ENCODE data around the gene TOM1L2.

- TF ChIP-seq CTCF (IDR thresholded peaks at IDR 0.05 in 2 of 3, conservative IDR thresholded peaks at IDR 0.05 in 1 of 3; ENCODE audit: borderline replicate concordance in 1 of 3, insufficient read depth in 1 of 3, low read depth in 2 of 3, low read length in 2 of 3), result no peak
- no peak for TF ChIP-seq EZH2 (IDR thresholded peaks at IDR 0.05)
- TF ChIP-seq POLR2A (IDR thresholded peaks at IDR 0.05; ENCODE audit: borderline replicate concordance, extremely low read depth, insufficient read depth, insufficient read length), result no peak
- TF ChIP-seq REST (IDR thresholded peaks at IDR 0.05; ENCODE audit: low read depth), result no peak
- TF ChIP-seq POLR2AphosphoS5 (IDR thresholded peaks at IDR 0.05; ENCODE audit: low read depth, low read length), result no peak
- TF ChIP-seq RAD21 (IDR thresholded peaks at IDR 0.05; ENCODE audit: low read depth), result no peak
- no peak for TF ChIP-seq EZH2phosphoT487 (IDR thresholded peaks at IDR 0.05; ENCODE audit: borderline replicate concordance)
- TF ChIP-seq SP1 (IDR thresholded peaks at IDR 0.05; ENCODE audit: low read depth), result no peak
- TF ChIP-seq ELF1 (IDR thresholded peaks at IDR 0.05; ENCODE audit: borderline replicate concordance, low read depth), result no peak
- no peak for TF ChIP-seq SIN3A (IDR thresholded peaks at IDR 0.05; ENCODE audit: low read depth)
These were observed 15.7 kb upstream of the TOM1L2 start for GRCh38 chr17:17987901-17988300.
